Measurements from ENCODE around the gene PROB1. TPM values are rescaled to one million over a fixed set of nuclear protein-coding genes. Genes with fewer than 3 reads are reported as not detected.

The PROB1 gene
- polyA plus RNA-seq, 1 of the 3 experiments (the other 2 are of a cell fraction): 0.44 TPM

GRCh38 chr5:139381837-139382761 is 12.8 kb downstream of the PROB1 start (continued):
- TF ChIP-seq RCOR1 (IDR thresholded peaks at IDR 0.05; ENCODE audit: low read length) (no peak), GATA2 (CRISPR knock-in tag; IDR thresholded peaks at IDR 0.05) (no peak)

GRCh38 chr5:139379626-139380449 is 15.1 kb downstream of the PROB1 start:
- no peak for DNase-seq
- H2AFZ ChIP-seq (ENCODE audit: low read depth): no peak overlapping the region
- peaks cover 0 to 23% of the 10 kb centered on the region in 2 experiments; a peak in 1 of 4 replicates for H3K4me1 ChIP-seq (ENCODE audit: control insufficient read depth in 1 of 2, insufficient read depth in 2 of 2, low read depth in 1 of 2, low read length in 1 of 2)
- no peak overlapping the region for H3K4me2 ChIP-seq
- no peak overlapping the region for H3K27ac ChIP-seq (ENCODE audit: low read depth in 2 of 2, low read length in 1 of 2)
- no peaks in the 10 kb centered on the region for H3K36me3 ChIP-seq (replicated peaks in 1 of 2; ENCODE audit: control insufficient read depth in 1 of 2, insufficient read depth in 2 of 2, low read length in 1 of 2)
- H3K9ac ChIP-seq: no peak overlapping the region
- CTCF ChIA-PET: no interaction called here
- TF ChIP-seq FOSL2 (IDR thresholded peaks at IDR 0.05; ENCODE audit: borderline replicate concordance, low read depth): no peak
- TF ChIP-seq, protein P1, sequence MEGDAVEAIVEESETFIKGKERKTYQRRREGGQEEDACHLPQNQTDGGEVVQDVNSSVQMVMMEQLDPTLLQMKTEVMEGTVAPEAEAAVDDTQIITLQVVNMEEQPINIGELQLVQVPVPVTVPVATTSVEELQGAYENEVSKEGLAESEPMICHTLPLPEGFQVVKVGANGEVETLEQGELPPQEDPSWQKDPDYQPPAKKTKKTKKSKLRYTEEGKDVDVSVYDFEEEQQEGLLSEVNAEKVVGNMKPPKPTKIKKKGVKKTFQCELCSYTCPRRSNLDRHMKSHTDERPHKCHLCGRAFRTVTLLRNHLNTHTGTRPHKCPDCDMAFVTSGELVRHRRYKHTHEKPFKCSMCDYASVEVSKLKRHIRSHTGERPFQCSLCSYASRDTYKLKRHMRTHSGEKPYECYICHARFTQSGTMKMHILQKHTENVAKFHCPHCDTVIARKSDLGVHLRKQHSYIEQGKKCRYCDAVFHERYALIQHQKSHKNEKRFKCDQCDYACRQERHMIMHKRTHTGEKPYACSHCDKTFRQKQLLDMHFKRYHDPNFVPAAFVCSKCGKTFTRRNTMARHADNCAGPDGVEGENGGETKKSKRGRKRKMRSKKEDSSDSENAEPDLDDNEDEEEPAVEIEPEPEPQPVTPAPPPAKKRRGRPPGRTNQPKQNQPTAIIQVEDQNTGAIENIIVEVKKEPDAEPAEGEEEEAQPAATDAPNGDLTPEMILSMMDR (IDR thresholded peaks at IDR 0.05): no peak
- no peaks in the 10 kb centered on the region for H3F3A ChIP-seq (replicated peaks; ENCODE audit: insufficient read depth)
- no peaks in the 10 kb centered on the region for H3K9me2 ChIP-seq
- H4K20me1 ChIP-seq (ENCODE audit: insufficient read depth): no peaks in the 10 kb centered on the region
- POLR2A ChIA-PET: no interaction called here
- H3K27me3 ChIP-seq (ENCODE audit: insufficient read depth): no peaks in the 10 kb centered on the region
- no peak overlapping the region for H3K4me3 ChIP-seq (ENCODE audit: low read depth in 2 of 2, low read length in 1 of 2)
- H3K79me2 ChIP-seq (ENCODE audit: insufficient read depth): no peaks in the 10 kb centered on the region
- 94% methylated on average over 10 of the region's 15 CpGs for WGBS (ENCODE audit: low lambda C conversion rate)
- no peaks in the 10 kb centered on the region for H3K9me3 ChIP-seq

GRCh38 chr5:139378941-139379361 is 16.0 kb downstream of the PROB1 start:
- no peaks in the 10 kb centered on the region for H3K9me3 ChIP-seq
- no peaks in the 10 kb centered on the region for H3K9me2 ChIP-seq
- no peak for DNase-seq
- no peaks in the 10 kb centered on the region for H3K79me2 ChIP-seq (ENCODE audit: insufficient read depth)
- peaks cover 4 to 22% of the 10 kb centered on the region in 2 experiments; a peak in 2 of 4 replicates for H3K4me1 ChIP-seq (ENCODE audit: control insufficient read depth in 1 of 2, insufficient read depth in 2 of 2, low read depth in 1 of 2, low read length in 1 of 2)
- H2AFZ ChIP-seq (ENCODE audit: low read depth): no peak overlapping the region
- no peak overlapping the region for H3K4me3 ChIP-seq (ENCODE audit: low read depth in 2 of 2, low read length in 1 of 2)
- peaks cover 3% of the 10 kb centered on the region for H3F3A ChIP-seq (replicated peaks; ENCODE audit: insufficient read depth)
- WGBS (ENCODE audit: low lambda C conversion rate): 96% methylated on average over 12 of the region's 13 CpGs
- H4K20me1 ChIP-seq (ENCODE audit: insufficient read depth): peaks cover 6% of the 10 kb centered on the region; the same call in 1 of the 2 replicates
- ChIA-PET POLR2A (interaction anchor here (0.6 kb wide), 1 partner anchor 16 kb away, joined by 3 read pairs; no protein-coding TSS in a partner anchor), CTCF (interaction anchor here (1.3 kb wide), 1 partner anchor 13 kb away, joined by 4 read pairs; no protein-coding TSS in a partner anchor)
- H3K4me2 ChIP-seq: no peak overlapping the region
- TF ChIP-seq RXRA (IDR thresholded peaks at IDR 0.05; ENCODE audit: borderline replicate concordance, low read depth): no peak
- no peak for TF ChIP-seq TAF1 (IDR thresholded peaks at IDR 0.05; ENCODE audit: borderline replicate concordance, low read depth, low read length)
- TF ChIP-seq, protein P2, sequence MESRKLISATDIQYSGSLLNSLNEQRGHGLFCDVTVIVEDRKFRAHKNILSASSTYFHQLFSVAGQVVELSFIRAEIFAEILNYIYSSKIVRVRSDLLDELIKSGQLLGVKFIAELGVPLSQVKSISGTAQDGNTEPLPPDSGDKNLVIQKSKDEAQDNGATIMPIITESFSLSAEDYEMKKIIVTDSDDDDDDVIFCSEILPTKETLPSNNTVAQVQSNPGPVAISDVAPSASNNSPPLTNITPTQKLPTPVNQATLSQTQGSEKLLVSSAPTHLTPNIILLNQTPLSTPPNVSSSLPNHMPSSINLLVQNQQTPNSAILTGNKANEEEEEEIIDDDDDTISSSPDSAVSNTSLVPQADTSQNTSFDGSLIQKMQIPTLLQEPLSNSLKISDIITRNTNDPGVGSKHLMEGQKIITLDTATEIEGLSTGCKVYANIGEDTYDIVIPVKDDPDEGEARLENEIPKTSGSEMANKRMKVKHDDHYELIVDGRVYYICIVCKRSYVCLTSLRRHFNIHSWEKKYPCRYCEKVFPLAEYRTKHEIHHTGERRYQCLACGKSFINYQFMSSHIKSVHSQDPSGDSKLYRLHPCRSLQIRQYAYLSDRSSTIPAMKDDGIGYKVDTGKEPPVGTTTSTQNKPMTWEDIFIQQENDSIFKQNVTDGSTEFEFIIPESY (IDR thresholded peaks at IDR 0.05; ENCODE audit: borderline replicate concordance, low read depth): no peak
- TF ChIP-seq ELF1 (IDR thresholded peaks at IDR 0.05): no peak
- TF ChIP-seq REST (IDR thresholded peaks at IDR 0.05; ENCODE audit: low read depth, low read length): no peak
- no peak for TF ChIP-seq RAD21 (IDR thresholded peaks at IDR 0.05; ENCODE audit: low read length)
- TF ChIP-seq, protein P3, sequence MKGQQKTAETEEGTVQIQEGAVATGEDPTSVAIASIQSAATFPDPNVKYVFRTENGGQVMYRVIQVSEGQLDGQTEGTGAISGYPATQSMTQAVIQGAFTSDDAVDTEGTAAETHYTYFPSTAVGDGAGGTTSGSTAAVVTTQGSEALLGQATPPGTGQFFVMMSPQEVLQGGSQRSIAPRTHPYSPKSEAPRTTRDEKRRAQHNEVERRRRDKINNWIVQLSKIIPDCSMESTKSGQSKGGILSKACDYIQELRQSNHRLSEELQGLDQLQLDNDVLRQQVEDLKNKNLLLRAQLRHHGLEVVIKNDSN (IDR thresholded peaks at IDR 0.05; ENCODE audit: borderline replicate concordance, low read depth): no peak
- H3K27ac ChIP-seq (ENCODE audit: low read depth in 2 of 2, low read length in 1 of 2): no peak overlapping the region
- no peak overlapping the region for H3K9ac ChIP-seq
- no peaks in the 10 kb centered on the region for H3K27me3 ChIP-seq (ENCODE audit: insufficient read depth)
- H3K36me3 ChIP-seq (replicated peaks in 1 of 2; ENCODE audit: control insufficient read depth in 1 of 2, insufficient read depth in 2 of 2, low read length in 1 of 2): no peaks in the 10 kb centered on the region

Data from SK-N-SH (cell line).